Stimulated activated naive CD8-positive, alpha-beta T cell treated with anti-CD3 and anti-CD28 coated beads, Interleukin-15, Interleukin-2, amounts not matched to agents 100 U/mL and 50 U/mL, for 24 hours (primary cell): Measurements from ENCODE around the gene FERD3L.
A peak's percentile ranks its signal among the peaks of the same experiment; 100 is the strongest.

Source experiments
- ATAC-seq: fragments of 150-1000 bp; cut with Tn5 transposase; one replicate; pipeline ENCODE4 v1.10.0; 2021
- DNase-seq: peaks from one replicate; pipeline ENCODE4 v3.0.0; 2021

FERD3L gene

DNA sequence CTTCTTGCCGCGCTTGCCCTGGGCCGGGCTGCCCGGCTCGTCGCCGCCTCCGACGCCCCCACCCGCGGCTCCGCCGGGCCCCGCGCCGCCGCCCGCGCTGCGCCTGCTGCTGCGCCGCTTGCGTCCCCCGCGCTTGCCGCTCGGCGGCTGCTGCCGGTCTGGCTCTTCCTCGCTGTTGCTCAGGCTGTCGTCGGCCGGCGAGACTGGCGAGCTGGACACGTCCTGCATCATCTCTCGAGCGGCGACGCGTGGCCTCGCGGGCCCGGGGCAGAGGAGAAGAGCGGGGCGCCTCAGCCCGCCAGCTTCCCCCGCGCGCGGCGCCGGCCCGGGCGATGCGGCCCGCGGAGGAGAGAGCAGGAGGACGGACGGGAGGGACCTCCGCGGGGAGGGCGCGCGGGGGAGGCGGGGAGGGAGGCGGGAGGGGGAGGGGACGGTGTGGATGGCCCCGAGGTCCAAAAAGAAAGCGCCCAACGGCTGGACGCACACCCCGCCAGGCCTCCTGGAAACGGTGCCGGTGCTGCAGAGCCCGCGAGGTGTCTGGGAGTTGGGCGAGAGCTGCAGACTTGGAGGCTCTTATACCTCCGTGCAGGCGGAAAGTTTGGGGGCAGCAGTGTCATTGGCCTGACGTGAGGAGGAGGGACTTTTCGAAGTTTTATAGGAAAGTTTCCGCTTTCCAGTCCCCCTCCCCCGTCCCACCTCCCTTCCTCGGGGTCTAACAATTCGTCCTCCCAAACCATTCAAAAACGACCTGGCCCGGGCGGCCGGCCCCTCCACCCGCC lies 27.9 kb downstream of the FERD3L start, which contains the start of gene TWIST1:
Gene TWIST1, minus strand, starts transcription at position 546 of the 779 bp plus-strand sequence. Its CDS starts 315 bp downstream, at position 231.
- peak; percentile 25 for ATAC-seq
- DNase-seq, result peak; percentile 10

DNA sequence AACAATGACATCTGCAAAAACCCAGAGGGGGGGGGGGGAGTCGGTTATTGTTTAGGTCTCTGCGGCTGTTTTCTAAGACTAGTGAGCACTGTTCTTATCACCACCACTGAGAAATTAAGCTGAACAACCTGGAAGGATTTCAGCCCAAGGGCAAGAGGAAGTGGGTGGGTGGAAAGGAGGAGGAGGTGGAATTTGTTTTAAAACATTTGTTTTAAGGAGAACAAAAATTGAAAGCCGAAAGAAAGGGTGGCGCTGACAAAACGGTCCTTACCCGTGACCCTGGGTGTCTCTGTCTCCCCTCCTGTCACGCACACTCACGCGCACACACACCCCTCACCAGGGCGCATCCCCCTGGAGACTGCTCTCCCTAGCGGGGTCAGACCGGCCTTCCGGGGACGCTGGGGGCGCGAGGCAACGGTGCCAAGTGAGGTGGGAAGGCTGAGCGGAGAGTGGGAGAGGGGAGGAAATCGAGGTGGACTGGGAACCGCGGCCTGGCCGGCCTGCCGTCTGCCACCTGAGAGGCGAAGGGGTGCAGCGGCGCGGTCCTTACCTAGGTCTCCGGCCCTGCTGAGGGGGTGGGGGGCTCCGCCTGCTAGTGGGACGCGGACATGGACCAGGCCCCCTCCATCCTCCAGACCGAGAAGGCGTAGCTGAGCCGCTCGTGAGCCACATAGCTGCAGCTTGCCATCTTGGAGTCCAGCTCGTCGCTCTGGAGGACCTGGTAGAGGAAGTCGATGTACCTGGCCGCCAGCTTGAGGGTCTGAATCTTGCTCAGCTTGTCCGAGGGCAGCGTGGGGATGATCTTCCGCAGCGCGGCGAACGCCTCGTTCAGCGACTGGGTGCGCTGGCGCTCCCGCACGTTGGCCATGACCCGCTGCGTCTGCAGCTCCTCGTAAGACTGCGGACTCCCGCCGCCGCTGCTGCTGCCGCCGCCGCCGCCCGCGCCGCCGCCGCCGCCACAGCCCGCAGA lies 28.8 kb downstream of the FERD3L start:
- ATAC-seq (peak; percentile 42), DNase-seq (peak; percentile 4)

DNA sequence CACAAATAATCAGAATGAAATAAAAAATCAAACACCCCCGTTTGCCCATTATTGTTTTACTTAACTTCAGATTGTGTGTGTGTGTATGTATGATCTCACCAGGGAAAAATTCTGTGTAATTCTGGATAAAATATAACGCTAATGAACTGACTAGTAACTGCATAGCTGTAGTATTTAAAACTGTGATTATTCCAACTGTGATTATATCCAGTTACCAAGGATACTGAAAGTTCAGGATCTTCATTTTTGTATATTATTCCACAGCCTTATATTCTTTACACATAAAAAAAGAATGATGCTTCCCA lies 30.7 kb downstream of the FERD3L start:
- no peak for DNase-seq
- no peak for ATAC-seq

DNA sequence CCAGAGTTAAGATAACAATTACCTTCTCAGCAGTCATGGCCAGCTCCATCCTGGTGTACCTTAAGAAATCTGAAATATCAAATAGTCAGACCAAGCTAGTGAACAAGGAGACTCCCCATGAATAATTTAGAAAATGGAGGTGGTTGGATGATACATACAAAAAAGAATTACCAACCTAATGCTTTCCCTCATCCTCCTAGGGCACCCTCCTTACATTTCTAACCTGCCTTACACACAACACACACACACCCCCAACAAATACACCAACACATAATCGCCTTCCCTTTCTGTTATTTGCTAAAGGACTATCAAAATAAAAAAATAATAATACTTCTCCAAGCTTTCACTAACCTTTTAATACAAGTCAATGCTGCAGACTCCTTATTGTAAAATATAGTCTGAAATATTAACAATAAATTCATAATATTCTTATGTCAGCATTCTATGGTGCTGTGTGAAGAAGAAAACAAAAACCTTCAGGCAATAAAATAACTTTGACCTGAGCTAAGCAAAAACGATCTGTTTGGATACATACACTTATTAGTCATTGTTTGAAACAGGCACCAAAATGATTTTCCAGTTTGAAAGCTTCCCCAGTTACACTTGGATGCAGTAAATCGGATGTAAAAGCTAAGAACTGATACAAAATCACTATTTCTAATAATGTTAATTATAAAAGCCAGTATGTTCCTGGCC lies 31.2 kb downstream of the FERD3L start:
- ATAC-seq (no peak), DNase-seq (no peak)

DNA sequence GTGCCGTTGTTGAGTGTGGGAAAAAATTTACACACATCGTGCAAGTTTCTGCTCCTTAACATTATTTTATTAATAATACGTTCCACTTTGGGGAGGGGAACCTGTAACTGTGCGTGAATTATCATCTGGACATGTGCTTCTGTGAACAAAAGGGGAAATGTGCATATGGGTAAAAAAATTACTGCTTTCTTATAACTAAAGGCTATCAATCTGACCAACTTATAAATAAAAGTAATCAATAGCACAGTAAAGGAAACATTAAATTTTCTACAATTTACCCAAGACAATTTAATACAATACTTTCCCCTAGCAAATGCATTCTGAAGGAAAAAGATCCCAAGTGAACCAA lies 32.2 kb downstream of the FERD3L start:
- DNase-seq, result no peak
- ATAC-seq, result no peak

DNA sequence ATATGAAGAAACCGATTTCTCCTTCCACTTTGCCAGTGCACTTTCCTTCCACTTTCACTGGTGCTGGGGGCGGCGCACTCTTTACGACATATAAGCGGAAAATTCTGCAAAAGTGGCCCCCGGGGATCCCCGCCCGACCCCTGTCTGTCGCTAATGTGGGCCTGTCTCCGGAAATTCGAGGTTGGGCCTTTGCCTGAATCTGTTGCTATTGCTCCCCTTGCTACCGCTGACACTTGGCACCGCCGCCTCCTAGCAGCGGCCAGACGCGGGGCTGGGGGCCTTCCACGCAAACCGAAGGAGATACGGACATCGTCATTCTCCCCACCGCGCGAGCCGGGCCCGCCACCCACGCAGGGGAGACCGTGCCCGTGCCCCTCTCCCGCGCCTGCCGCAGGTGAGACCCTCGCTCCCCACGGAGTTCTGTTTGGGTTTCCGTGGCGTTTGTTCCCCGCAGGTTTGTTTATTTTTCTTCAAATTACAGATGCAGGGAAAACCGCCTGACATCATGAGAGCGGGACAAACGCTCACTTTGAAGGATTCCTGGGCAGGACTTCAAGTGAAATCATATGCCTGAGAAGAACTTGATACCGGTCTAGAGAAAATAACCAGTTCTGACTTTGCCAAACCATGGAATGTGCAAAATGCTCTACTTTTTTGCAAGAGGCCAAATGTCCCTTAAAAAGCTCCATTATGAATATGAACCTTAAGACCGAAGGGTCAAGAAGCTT lies 32.8 kb downstream of the FERD3L start:
- no peak for ATAC-seq

DNA sequence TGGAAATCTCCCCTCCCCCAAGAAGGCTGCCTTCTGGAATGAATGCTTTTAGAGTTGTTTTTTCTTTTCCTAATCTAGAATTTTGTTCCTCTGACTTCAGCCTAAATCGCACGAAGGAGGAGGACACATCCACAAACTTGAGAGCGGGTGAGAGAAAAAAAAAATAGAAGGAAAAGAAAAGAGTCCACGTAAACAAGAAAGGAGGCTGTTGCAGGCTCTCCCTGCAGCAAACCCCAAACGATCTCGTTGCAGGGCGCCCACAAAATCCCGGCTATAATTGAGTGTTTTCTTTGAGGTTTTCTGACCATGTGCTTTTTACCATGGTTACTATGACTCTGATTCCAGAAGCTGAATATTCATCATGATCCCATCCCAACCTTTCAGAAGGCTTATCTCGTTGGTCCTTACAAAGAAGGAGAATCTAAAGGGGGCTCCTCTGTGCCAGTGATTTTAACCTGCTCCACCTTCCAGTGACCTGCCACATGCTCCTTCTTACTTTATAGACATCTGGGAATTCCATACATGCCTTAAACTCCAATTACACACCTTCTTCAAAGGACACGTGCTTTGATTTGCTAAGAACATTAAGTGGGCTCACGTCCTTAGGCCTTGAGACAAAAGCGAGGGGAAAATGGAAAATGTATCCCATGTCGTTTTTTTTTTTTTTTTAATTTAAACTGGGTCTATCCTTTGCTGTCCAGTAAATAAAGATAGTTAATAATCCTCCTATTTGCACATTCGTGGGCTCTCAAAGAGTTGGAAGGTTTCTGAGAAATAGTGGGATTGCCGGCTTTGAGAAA lies 33.5 kb downstream of the FERD3L start:
- DNase-seq (no peak), ATAC-seq (no peak)

More for the DNA sequence above, 32.8 kb downstream of the FERD3L start:
- no peak for DNase-seq

DNA sequence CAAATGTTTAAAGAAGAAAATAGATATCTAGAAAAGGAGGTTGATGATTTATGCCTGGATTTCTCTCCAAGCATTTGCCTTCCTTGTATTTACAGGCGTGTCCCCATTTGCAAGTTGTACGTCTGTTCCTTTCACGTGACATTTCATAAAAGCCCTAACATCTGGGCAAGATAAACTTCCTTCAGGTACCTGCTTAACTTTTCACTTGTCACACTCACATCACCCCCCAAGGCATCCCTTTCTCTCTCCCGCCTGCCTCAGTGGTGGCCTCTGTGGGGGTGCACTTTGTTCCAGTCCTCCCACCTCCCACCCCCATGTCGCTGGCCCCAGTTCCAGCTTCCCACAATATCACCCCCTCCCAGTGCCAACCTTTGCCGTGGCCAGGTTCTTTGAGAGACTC lies 34.4 kb downstream of the FERD3L start:
- DNase-seq (no peak), ATAC-seq (no peak)

DNA sequence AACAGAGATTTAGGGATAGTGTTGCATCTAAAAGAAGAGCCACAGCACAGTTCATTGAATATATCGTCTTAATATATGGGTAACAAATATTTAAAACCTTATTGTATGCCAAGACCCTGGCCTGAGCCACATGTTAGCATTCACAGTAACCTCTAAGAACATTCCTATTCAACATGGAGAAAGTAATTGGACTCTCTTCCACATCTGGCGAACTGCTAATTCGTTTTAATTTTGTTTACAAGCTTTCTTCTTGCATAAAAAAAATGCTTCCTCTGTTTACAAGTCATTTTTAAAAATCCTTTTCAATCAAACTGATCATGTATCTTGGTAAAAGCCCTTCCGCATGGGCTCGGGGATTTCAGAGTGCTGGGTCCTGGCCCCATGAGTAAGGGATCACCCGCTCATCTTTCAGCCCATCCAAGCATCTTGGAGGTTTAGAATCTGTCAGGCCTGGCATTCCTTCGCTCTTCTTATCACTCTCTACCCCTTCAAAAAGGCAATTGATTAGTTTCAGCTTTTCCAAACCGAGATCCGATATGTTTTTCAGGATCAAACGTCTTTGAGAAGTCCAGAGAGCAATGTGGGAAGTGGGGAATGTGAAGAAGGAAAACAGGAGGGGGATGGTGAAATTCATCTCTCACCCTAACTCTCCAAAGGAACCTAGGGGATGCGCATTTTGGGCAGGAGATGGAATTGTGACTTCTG lies 35.0 kb downstream of the FERD3L start:
- no peak for ATAC-seq
- DNase-seq, result no peak

DNA sequence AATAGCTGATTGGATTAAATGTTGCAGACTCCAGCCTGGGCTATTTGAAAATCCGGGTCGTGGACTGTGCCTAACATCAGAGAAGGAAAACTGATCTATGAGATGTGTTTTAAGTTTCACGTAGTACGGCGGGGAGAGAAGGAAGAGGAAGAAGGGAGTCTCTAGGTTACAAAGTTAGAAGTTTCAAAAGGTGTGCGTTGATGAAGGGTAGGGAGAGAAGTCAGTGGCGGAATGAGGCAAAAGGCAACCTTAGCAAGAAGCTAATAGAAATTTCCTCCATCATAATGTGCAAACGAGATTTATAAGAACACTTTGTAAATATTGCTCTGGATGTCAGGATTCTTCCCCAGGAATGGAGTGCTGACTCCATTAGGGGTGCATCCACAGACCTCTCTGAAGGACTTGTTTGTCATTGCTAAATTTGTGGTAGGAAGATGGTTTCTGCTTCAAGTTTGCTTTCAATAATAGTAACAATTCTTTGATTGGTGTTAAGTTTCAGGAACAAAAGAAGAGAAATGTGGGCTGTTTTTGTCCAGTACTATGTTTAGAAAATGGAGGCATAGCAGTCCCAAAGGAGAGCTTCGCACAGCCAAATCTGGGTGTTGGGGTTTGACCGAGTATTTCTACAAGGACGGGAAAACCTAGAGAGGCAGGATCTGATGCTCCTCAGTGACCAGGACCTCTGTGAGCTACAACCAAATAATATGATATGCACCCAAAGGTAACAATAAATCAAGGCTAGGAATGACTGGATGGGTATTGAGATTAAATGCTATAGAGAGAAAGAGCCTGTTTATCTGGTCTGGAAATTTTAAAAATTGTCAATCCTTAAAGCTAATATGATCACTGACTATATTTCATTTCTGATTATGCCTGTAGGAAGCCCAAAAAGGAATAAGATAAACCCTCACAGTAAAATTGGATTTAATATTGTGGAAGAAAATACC lies 35.9 kb downstream of the FERD3L start:
- DNase-seq, result no peak
- ATAC-seq, result no peak

DNA sequence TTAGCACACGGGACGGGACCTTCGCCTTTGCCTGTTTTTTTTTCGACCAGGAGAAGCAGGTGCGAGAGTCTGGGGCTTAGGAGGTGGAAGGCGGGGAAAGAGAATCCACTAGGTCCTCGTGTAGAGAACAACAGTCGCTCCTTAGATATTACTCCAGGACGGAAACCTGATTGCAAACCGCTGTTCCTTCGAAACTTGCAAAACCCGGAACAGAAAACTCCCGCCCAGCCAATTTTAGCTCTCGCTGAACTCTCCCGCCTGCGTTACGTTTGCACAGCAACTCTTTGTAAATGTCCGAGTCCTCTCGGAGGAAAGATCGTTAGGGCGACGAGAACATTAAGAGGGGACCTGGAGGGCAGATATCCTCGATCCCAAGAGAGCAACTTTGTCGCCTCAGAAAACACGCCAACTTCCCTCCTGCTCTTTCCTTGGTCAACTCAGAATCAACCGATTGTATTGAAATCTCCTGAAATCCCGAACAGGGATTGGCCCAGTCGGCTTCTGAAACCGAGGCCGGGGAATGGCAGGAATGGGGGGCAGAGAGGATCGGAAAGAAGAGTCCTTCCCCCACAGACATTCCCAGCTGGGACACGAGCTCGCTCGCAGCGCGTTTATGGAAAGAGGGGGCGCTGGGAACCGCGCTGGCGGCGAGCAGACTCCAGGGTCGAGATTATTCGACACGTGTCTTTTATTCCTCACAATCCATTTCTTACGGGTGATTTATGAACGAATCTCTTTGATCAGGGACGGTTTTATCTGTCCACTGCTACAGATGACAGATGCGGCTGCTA lies 37.7 kb downstream of the FERD3L start:
- DNase-seq, result no peak
- ATAC-seq, result no peak

DNA sequence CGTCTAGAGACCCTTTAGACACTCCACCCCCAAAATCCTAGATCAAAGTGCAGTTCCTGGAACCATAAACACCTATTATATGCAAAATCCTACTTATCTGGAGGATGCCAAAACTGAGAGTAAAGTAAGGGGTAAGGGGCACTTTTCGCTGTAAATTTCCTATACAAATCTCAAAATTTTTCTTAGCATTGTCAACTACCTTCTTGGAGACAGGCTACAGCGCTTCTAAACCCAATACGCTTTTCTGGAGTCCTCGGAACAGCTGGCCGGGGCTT lies 38.2 kb downstream of the FERD3L start:
- ATAC-seq (no peak), DNase-seq (no peak)

DNA sequence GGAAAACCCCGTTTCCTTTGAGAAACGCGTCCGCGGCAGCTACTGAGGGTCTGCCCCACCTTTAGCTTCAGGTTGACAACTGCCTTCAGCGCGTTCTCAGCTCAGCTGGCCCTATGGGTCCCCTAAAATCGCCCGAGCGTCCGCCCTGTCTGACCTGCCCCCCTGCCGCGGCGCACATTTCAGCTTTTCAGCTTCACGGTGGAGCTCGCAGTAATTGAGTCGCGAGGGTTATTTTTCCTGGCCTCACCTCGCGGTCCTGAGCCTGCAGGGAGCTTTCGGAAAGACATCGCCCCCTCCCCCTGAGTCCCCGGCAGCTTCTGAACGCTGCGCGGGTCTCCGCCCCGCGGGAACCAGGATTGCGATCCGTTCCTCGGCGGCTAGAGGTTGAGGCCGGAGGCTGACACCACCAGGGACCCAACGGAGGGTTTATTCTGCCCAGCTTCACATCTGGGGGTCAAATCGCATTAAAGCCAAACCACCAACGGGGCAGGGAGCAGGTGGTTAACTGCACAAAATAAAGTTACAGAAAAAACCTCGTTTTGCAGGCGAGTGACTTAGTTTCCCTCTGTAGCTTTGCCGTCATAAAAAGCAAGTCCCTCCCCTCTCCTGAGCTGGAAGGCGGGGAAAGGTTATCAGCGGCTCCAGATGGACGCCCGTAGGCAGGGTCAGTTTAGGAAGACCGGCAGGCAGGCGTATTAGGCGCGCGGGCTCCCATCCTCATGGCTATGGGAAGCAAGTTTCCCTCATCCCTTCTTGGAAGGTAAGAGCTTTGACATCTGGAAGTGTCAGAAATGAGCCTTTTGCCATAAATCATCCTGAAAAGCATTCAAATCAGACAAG lies 38.8 kb downstream of the FERD3L start:
- no peak for ATAC-seq
- no peak for DNase-seq

DNA sequence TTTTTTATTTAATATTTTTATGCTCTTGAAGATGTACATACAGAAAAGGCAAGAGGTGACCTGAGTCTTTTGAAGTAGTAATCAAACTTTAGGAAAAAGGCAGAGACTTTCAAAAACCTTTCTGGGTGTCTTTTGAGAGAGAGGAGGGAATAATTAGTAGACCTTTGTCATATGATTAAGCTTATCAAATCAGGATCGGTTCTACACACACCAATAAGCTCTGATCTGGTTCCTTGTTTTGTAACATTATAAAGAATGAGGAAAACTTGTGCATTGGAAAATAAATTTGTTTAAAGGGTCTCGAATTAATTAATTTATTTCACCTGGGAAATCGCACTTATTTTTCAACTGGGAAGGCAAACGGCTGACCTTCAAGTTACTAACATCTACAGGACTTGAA lies 39.7 kb downstream of the FERD3L start:
- DNase-seq, result no peak
- no peak for ATAC-seq

DNA sequence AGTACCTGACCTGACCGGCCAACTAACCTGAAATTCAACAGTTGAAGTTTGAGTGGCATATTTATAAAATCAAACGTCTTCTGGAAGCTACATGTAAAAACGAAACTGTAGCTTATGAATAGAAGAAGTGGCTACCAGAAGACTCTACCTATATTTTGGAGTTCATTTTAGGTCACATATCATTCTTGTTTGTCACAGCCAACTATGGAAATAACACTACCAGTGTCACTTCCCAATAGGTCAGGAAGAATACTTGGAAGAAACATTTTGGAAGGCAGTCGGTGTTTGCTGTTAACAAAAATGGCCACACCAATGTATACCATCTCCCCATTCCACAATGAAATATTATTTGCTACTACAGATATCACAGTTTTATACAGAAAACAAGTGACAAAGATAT lies 40.4 kb downstream of the FERD3L start:
- no peak for DNase-seq
- no peak for ATAC-seq

DNA sequence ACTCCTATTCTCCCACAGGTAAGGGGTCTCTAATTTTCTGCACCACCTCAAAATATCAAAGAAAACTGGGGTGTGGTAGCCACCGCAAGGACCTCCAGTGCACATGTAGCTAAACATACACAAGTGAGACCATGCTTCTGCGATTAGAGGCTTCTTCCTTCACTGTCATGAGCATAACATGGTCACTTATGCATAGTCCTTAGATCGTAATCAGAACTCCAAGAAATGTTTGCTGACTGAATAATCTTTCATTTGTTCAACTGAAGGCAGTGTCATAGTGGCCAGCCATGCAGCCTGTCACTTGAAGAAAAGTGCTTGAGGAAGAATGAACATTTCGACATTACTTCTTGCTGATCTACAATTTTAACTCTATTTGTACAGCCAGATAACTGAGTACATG lies 42.3 kb downstream of the FERD3L start:
- no peak for DNase-seq
- no peak for ATAC-seq

DNA sequence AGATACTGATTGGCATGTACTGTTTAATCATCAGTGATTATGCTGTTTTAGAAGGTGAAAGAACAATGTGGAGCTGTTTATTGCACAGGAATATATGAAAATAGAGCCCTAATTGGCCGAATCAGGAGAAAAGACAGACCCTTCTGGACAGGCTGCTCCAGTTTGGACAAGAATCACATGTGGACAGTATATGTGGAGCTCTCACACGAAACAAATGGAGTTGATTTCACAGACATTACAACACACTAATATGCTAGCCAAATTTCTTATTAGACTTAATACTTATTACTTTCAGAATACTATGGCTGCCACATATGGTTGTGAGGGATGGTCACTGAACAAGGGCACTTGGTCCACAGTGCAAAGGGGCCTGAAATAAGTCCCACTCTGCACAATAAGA lies 43.3 kb downstream of the FERD3L start:
- no peak for DNase-seq
- ATAC-seq, result no peak

DNA sequence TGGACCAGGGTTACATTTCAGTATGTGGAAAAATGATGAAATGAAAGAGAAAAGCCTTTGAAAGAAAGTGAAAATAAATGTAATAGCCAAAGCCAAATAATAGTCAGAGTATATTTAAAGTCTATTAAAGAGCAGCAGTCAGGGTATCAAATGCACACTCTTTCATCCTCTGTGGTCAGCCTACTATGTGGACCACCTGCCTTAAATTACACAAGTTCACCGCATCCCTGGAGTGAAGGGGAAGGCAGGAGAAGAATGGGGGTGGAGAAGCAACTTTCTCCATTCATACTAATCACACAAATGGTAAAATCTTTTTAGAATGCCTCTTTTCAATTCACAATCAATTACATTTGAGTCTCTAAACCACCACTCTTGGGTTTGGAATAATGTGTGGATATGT lies 43.7 kb downstream of the FERD3L start:
- DNase-seq, result no peak
- ATAC-seq, result no peak
